ENCODE results near the gene MANBA.

MANBA gene

DNA sequence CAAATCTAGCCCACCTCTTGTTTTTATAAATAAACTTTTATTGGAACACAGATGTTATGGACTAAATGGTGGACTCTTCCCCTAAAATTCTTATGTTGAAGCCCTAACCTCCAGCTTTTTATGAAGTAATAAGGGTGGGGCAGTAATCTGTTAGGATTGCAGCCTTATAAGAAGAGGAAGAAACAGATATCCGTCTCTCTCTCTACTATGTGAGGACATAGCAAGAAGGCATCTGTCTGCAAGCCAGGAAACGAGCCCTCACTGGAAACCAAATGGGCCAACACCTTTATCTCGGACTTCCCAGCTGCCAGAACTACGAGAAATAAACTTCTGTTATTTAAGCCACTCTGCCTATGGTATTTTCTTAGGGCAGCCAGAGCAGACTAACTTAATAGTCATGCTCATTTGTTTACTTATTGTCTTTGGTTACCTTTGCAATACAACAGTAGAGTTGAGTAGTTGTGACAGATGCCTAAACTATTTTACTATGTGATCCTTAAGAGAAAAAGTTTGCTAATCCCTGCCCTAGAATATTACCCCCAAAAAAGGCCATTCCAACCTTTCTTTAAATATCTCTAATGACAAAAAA lies 67.4 kb downstream of the MANBA start:
- H3K9me3 ChIP-seq (ENCODE audit: severe bottlenecking) = no peaks in the 10 kb centered on the region
- DNase-seq (ENCODE audit: low spot score) (no peak), ATAC-seq (ENCODE audit: low read depth) (peak; percentile 81)

DNA sequence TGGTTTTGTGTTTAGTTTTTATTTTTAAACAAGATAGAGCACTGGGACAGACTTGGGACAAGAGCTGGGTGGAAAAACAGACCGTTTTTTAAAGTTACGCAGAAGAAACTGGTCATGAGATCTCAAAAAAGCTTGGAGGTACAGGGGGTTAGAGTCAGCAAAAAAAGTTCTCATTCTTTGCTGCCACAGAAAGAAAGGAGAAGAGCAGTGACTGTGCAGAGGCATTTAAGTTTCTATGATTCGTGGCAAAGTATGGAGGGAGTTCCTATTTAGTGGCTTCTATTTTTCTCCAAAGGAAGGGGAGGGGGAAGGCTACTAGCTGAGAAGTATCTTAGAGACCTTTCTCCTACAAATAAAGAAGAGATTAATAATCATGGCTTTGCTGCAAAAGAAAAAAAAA lies 68.3 kb downstream of the MANBA start:
- ATAC-seq (ENCODE audit: low read depth) = no peak
- H3K36me3 ChIP-seq (ENCODE audit: low read depth) = peaks cover 18% of the 10 kb centered on the region; the same call in 1 of the 2 replicates
- DNase-seq (ENCODE audit: low spot score) = no peak

More for the DNA sequence above, 67.4 kb downstream of the MANBA start:
- Histone ChIP-seq H3K4me3 (ENCODE audit: severe bottlenecking) (no peak overlapping the region), H3K27me3 (ENCODE audit: insufficient read depth, poor library complexity, severe bottlenecking) (no peaks in the 10 kb centered on the region), H3K27ac (ENCODE audit: poor library complexity, severe bottlenecking) (peak overlapping the region; percentile 5), H3K36me3 (ENCODE audit: low read depth) (peaks cover 13% of the 10 kb centered on the region; the same call in 1 of the 2 replicates), H3K4me1 (ENCODE audit: insufficient read depth, poor library complexity, severe bottlenecking) (peaks cover 8% of the 10 kb centered on the region)
- no peak for TF ChIP-seq CTCF (IDR thresholded peaks at IDR 0.05; ENCODE audit: poor library complexity, severe bottlenecking)

DNA sequence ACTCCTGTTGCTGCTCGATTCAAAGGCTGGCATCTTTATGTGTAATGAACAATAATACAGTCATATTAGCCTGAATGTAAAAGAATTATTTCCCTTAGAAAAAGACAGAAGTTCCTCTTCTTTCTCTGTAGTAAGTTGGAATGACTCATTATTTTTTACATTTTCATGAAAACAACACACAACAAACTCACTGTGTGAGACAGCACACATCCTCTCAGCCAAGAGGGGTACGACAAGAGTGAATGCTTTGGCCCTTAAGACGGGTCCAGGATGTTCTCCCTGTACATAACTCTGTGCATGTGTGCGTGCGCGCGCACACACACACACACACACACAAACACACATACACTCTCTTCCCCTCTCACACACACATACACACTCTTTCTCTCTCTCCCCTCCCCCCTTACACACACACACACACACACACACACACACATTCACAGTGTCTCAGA lies 72.8 kb downstream of the MANBA start:
- no peak for DNase-seq (ENCODE audit: low spot score)
- no peak overlapping the region for H3K4me3 ChIP-seq (ENCODE audit: severe bottlenecking)
- no peak for TF ChIP-seq CTCF (IDR thresholded peaks at IDR 0.05; ENCODE audit: poor library complexity, severe bottlenecking)
- ATAC-seq (ENCODE audit: low read depth) = peak; percentile 13
- H3K9me3 ChIP-seq (ENCODE audit: severe bottlenecking) = no peaks in the 10 kb centered on the region
- peaks cover 40% of the 10 kb centered on the region for H3K4me1 ChIP-seq (ENCODE audit: insufficient read depth, poor library complexity, severe bottlenecking)
- H3K27ac ChIP-seq (ENCODE audit: poor library complexity, severe bottlenecking) = peak overlapping the region; percentile 80
- H3K36me3 ChIP-seq (ENCODE audit: low read depth) = peaks cover 18% of the 10 kb centered on the region; the same call in 1 of the 2 replicates
- H3K27me3 ChIP-seq (ENCODE audit: insufficient read depth, poor library complexity, severe bottlenecking) = no peaks in the 10 kb centered on the region

More for the DNA sequence above, 68.3 kb downstream of the MANBA start:
- H3K27ac ChIP-seq (ENCODE audit: poor library complexity, severe bottlenecking) = no peak overlapping the region
- peaks cover 17% of the 10 kb centered on the region for H3K4me1 ChIP-seq (ENCODE audit: insufficient read depth, poor library complexity, severe bottlenecking)
- no peaks in the 10 kb centered on the region for H3K27me3 ChIP-seq (ENCODE audit: insufficient read depth, poor library complexity, severe bottlenecking)
- TF ChIP-seq CTCF (IDR thresholded peaks at IDR 0.05; ENCODE audit: poor library complexity, severe bottlenecking) = no peak
- no peak overlapping the region for H3K4me3 ChIP-seq (ENCODE audit: severe bottlenecking)
- H3K9me3 ChIP-seq (ENCODE audit: severe bottlenecking) = no peaks in the 10 kb centered on the region

- DNase-seq (ENCODE audit: low spot score) (no peak), ATAC-seq (ENCODE audit: low read depth) (peak; percentile 85)
Measured at GRCh38 chr4:102687373-102687981, 73.3 kb downstream of the MANBA start.

More at GRCh38 chr4:102687373-102687981, 73.3 kb downstream of the MANBA start:
- Histone ChIP-seq H3K27ac (ENCODE audit: poor library complexity, severe bottlenecking) (peak overlapping the region; percentile 80), H3K9me3 (ENCODE audit: severe bottlenecking) (no peaks in the 10 kb centered on the region), H3K4me1 (ENCODE audit: insufficient read depth, poor library complexity, severe bottlenecking) (peaks cover 40% of the 10 kb centered on the region), H3K27me3 (ENCODE audit: insufficient read depth, poor library complexity, severe bottlenecking) (no peaks in the 10 kb centered on the region), H3K4me3 (ENCODE audit: severe bottlenecking) (no peak overlapping the region), H3K36me3 (ENCODE audit: low read depth) (peaks cover 18% of the 10 kb centered on the region; the same call in 1 of the 2 replicates)
- TF ChIP-seq CTCF (IDR thresholded peaks at IDR 0.05; ENCODE audit: poor library complexity, severe bottlenecking) = no peak

All from RWPE2 (cell line).